RCC 7860 (cell line): ENCODE results near the gene DDB1.
"Not testable (repeated sequence)": the region's sequence is repeated elsewhere in the genome, so short reads cannot be mapped to it uniquely, and the experiment has no call there.

Experiments used
- DNase-seq: peaks from one replicate; pipeline ENCODE4 v3.0.0-alpha.2; 2015; ENCODE audit warnings: low spot score
- FAIRE-seq: peaks from 2 replicates; lab custom pipeline; 2012; peaks lifted over from hg19 to GRCh38; lab: Jason Lieb, UNC

The DDB1 gene

DNA sequence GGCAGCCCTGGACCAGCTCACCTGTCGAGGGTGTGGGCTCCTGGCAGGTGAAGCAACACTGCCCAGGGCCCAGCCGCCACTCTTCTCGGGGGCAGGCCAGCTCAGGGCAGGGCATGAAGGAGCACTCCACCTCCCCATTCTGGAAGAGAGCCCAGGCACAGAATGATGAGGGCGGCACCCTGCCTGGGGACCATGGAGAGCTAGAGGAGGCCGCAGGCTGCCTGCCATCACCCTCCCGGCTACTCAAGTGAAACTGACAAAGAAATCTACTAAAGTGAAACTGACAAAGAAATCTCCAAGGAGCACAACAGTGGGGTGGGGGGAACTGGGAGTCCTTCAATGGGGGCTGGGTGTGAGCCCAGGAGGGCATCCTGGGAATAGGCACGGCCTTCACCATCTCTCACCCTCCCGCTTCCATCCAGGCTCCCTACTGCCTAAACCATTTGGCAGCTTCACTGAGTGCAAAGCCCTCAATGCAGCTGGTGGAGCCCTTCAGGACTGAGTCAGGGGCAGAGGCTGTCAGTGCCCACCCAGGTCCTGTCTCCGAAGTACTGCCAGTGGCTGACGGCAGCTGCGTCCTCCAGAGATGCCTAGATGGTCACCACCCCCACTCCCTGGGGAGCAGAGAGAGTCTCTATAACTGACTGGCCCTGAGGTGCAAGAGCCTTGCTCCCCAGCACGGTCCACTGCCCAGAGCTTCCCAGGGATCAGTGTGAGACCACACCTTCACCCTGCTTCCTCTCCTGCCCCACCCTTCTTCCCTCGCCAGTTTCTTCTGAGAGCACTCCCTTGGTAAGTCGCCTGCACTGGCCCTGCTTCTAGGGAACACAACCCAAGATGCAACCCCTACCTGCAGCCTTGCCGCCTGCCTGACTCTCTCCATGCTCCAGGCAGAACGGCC, 59.5 kb downstream of the DDB1 start:
- FAIRE-seq, result no peak
- DNase-seq, result no peak

DNA sequence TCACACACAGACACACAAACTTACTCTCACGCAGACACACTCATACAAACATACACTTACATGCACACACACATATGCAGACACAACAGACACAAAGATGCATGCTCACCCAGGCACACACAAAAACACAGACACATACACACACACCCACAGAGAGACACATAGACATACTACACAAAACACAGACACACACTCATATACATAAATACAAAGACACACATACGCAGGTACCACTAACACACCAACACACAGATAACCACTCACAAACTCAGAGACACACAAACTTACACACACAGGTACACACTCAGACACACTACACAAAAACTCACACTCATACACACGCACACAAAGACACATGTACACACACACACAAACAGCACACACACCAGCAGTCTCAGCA, 60.2 kb downstream of the DDB1 start:
- DNase-seq (no peak), FAIRE-seq (no peak)

DNA sequence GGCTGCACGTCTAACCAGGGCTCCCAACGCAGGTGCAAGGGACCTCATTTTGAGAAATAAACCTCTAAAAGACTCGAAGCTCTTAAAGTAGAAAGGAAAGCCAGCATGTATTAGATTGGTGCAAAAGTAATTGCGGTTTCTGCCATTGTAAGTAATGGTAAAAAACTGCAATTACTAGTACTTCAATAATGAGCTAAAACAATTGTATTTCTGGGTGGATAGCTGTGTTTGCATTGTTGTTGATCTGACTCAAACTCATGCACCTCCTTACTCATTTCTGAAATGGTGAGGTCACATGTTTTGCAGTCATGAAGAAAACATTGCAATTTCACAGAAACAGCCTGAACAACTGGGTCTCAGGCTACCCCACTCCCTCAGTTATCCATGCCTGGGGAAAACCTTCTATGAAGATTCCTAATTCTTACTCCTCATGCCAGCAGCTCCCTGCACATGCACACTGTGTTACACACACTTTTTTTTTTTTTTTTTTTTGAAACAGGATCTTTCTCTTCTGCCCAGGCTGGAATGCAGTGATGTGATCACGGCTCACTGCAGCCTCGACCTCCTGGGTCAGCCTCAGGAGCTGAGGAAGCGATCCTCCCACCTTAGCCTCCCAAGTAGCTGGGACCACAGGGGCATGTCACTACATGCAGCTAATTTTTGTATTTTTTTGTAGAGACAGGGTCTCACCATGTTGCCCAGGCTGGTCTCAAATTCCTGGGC, 62.4 kb downstream of the DDB1 start:
- DNase-seq, result no peak
- no peak for FAIRE-seq

DNA sequence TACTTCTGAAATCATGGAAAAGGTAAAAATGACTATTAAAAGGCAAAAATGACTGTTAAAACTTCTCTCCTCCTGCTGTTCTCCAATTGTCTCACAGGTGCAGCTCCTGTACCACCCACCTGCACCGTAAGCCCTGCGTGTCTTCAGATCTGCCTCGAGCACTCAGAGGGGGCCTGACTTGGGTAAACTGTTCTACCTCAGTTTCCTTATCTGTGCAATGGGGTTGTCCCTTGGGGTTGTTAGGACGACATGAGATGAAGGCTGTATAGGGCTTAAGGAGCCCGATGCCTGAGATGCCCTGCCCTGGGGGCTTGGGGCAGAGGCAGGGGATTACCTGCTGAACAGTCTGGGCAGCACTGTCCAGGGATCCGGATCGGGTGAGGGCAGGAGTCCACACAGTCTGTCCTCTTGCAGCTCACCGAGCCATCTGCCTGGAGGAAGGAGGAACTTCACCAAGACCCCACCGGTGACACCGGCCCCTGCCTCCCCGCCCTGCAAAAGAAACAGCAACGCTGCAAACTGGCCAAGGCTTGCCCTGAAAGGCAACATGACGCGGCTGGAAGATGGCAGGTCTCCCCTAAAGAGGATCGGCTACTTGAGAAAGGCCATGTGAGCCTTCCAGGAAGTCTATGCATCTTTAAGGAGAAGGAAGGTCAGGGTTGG, 64.2 kb downstream of the DDB1 start:
- no peak for DNase-seq
- FAIRE-seq, result no peak

DNA sequence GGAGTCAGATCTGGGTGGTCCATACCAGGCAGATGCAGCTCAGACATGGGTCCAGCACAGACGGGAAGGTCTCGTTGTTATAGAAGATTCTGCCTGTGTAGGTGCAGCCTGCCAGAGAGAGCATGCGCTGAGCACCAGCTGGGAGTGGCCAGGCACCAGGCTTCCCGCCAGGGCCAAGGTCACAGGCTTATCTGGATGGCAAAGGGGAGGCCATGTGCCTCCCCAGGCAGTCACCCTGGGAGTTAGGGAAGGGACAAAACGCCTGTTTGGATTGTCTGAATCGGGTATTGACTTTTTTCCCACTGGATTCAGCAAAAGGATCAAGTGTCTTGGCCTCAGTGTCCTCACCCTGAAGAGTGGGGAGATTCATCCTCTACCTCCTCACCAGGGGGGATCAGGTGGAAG, 65.5 kb downstream of the DDB1 start:
- FAIRE-seq, result no peak

DNA sequence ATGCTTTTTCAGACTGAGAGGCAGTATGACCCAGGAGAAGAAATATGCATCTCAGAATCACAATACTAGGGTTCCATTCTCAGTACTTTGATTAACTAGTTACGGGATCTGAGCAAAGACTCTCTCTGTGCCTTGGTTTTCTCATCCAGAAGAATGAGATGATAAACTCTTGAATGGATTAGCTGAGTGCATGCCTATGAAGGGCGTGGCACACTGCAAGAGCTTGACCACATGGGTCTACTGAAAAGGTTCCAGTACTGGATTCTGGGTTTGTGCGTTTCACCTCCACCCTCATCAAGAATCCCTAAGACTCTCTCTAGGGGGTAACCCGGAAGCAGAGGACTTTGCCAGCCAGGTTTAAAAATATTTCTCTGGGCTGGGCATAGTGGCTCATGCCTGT, 66.3 kb downstream of the DDB1 start:
- no peak for DNase-seq
- no peak for FAIRE-seq

More for the DNA sequence above, 65.5 kb downstream of the DDB1 start:
- DNase-seq, result no peak

DNA sequence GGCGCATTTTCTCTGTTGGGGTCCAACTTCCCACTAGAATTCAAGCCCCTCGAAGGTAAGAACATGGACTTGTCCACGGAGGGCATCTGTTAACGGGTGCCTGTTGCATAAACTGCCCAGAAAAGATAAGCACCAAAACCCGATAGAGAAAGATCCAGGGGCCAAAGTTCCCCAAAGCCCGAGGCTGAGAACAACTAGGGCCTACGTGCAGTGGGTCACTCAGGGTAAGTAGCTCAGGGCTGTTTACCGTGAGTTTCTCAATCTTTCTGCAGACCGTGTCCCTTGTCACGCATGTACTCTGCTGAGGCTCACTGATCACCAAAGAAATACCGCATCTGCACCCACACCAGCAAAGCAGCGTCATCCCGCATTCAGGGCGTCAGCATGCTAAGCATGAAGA, 67.5 kb downstream of the DDB1 start:
- no peak for FAIRE-seq
- DNase-seq, result no peak

DNA sequence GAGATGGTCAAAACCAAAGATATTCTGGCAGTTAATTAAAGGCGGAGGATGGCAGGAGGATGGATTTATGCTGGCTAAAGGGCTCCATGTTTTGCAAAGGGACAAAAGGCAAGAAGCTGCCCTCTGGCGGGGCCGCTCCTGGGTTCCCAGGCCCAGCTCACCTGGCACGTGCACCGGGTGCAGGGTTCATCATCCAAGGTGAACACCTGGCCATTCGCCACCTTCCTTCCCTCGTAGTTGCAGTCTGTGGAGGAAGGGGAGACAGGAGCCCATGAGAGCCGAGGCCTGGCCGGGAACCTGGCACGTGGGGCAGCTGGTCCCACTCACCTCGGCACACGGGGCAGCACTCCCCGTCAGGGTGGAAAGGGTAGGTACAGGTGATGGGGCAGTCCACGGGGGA, 68.1 kb downstream of the DDB1 start:
- FAIRE-seq (no peak), DNase-seq (no peak)

DNA sequence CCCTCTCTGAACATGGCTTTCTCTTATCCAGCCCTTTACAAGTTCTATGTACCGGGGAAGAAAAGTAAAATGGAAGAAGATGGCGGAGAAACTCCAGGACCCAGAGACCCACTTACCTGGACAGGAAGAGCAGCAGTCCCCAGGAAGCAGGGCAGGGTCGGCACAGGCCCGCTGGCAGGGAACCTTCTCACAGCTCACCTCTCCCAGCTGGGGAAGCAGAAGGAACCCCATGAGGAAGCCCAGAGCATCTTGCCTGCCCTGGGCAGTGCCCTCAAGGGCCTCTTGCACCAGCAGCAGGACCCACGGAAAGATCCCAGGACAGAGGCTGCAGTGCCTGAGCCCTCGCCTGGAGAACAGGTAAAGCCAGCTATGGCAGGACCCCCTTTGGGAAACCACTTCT, 68.5 kb downstream of the DDB1 start:
- FAIRE-seq (no peak), DNase-seq (no peak)

DNA sequence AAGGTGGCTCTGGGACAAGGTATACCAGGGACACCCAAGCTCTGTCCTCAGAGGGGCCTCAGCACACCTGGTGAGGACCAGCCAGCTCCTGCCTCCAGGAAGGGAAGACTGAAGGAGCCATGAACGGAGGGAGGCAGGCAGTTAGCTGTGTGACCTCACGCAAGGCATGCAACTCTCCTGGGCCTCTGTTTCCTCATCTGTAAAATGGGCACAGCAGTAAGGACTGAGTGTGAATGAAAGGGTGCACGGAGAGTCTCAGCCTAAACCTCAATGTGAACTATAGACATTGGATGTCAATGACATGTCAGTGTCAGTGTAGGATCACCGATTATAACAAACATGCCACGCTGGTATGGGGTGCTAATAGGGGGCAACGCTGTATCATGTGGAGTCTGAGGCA, 73.5 kb downstream of the DDB1 start:
- FAIRE-seq (no peak), DNase-seq (no peak)

DNA sequence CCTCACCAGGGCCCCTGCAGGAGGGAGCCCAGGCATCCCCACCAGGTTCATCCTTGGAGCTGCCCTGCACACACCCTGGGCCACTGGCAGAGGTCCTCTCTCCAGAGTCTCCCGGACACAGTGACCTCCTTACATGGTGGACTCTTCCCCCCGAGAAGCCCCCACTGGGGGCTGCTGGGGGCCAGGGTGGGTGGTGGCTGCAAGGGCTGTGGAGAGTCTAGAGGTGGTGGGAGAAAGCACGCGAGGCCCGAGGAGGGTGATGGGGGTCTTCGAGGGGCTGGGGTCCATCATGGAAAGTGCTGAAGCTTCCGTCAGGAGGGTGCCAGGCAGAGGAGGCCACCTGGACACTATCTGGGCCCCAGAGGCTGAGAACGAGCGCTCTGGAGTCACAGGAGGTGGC, 74.4 kb downstream of the DDB1 start:
- DNase-seq (no peak), FAIRE-seq (no peak)

DNA sequence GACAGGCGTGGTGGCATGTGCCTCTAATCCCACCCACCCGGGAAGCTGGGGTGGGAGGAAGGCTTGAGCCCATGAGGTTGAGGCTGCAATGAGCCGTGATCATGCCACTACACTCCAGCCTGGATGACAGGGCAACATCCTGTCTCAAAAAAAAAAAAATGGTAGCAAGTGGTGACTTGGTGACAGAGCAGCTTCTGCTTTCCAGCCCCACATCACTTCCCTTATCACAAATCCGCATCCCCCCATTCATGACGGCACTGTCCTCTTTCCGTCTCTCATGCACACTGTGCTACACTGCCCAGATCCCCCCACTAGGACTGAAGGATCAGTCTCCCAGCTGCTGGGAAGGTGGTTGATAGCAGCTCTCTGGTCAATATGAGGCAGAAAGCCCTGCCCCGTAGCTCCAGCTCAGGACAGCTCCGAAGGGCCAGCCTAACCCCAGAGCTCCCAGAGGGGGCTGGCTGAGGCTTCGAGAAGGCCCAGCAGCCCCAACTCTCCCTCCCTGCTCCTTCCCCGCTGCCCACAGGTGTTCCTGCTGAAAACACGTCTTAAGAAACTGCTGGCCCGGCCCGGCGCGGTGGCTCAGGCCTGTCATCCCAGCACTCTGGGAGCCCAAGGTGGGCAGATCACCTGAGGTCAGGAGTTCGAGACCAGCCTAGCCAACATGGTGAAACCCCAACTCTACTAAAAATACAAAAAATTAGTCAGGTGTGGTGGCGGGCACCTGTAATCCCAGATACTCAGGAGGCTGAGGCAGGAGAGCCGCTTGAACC, 76.0 kb downstream of the DDB1 start:
- no peak for FAIRE-seq
- DNase-seq, result no peak

DNA sequence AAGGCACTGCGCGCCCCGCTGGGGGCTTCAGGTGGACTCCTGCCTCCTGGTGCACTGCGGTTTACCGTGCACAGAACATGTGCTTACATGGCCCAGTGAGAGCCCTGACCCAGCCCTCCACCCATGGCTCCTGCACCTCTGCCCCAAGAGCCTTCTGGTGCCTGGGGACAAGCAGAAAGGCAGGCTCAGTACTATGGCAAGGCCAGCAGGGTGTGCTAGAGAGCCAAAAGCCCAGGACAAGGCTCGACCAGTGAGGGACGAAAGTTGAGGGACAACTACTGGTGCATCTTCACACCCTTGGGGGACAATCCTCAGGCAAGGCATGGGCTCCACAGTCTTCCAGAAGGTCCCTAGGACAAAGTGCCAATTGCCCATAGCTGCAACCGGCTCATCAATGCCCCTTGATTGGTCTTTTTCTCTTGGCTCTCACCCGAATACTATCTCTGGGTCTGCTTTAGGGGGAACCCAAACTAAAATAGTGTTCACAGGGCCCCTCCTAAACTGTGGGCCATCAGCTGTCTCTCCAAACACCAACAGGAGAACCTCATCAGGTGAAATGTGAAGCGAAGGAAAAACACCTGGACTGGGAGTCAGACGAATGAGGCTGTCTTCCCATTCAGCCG, 78.4 kb downstream of the DDB1 start:
- peak; percentile 32 for DNase-seq
- no peak for FAIRE-seq

DNA sequence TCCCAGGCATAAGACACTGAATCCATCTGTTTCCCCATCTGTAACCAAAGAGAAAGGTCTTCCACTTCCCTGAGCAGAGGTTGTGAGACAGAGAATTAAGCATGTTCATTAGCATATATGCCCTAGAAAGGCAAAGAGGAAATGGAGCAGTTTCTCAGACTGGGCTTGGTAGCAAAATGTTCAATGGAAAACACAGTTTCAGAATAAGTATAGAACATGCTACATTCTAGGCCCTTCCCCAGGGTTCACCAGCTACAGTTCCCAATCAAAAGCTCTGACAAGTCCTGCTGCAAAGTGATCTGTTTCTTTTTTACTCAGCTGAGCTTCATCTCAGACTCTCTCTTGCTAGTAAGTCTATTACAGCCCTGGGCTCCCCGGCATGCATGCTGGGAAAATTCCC, 80.6 kb downstream of the DDB1 start:
- not testable (repeated sequence) for FAIRE-seq, DNase-seq

DNA sequence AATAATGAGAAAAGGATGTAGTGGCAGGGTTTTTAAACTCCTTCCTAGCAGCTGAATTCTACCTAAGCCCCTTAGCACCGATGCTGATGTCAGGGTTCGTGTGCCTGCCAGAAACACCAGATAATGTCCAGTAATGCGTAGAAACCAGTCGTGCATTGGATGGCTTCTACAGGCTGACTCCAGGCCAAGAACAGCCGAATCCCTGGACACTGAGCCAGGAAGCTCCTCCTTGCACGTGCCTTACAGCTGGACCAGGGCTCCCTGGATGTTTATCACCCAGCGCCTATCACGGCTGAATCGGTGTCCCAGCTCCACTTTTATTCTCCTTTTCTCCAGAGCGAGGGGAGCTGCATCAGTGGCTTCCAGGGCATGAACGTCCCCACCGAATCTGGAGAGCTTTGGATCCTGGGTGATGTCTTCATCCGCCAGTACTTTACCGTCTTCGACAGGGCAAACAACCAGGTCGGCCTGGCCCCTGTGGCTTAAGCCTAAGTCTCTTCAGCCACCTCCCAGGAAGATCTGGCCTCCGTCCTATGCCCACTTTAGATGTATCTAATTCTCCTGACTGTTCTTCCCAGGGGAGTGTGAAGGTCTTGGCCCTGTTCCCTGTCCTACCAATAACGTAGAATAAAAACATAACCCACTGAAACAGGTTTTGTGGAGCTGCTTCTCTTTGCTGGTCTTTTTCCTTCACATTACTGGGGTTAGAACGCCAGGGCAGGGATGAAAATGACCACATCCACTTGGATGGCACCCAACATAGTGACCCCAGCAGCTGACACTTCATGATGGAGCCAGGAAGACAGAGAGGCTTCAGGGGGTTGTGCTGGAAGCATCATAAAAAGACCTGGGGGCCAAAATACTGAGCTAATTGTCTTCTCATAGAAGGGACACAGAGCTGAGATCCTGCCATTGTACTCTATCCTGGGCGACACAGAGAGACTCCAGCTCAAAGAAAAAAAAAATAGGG, 81.8 kb downstream of the DDB1 start:
- FAIRE-seq, result not testable (repeated sequence)

More for the DNA sequence above, 81.8 kb downstream of the DDB1 start:
- DNase-seq, result not testable (repeated sequence)
